MCF 10A (cell line): ENCODE measurements around the gene DIRAS3. TPM values are rescaled to one million over a fixed set of nuclear protein-coding genes. Genes with fewer than 3 reads are reported as not detected.

Source experiments
- BruUV-seq: library from RNA; stranded (reverse); fragments of 400-500 nt; replicated peaks from 2 replicates; lab custom pipeline; 2021; lab: Mats Ljungman, UMichigan
- CTCF ChIA-PET: fragments of 300-600 bp; sonication (Branson Sonifier 250); formaldehyde crosslinking; extraction: SDS; loops from one replicate; lab custom pipeline; 2021; ENCODE audit warnings: antibody characterized with exemption, inconsistent platforms; lab: Yijun Ruan, JAX
- POLR2A ChIA-PET: fragments of 300-600, 350-650 bp; sonication (Branson Sonifier 250); formaldehyde crosslinking; extraction: SDS; loops from one replicate; lab custom pipeline; 2020; ENCODE audit warnings: antibody characterized with exemption, inconsistent platforms; lab: Yijun Ruan, JAX
- DNase-seq: peaks from one replicate; pipeline ENCODE4 v3.0.0-alpha.2; 2018; ENCODE audit not compliant: unreplicated experiment
- H3K27ac Mint-ChIP-seq: one replicate; pipeline ENCODE4 v1.8.0; 2022; ENCODE audit warnings: mild to moderate bottlenecking, low read depth, mixed read lengths; ENCODE audit not compliant: unreplicated experiment
- H3K27me3 Mint-ChIP-seq: one replicate; pipeline ENCODE4 v1.8.0; 2022; ENCODE audit warnings: mixed read lengths; ENCODE audit not compliant: insufficient read depth, unreplicated experiment
- H3K36me3 Mint-ChIP-seq: one replicate; pipeline ENCODE4 v1.8.0; 2022; ENCODE audit warnings: mild to moderate bottlenecking, moderate library complexity, mixed read lengths; ENCODE audit not compliant: insufficient read depth, unreplicated experiment
- H3K4me1 Mint-ChIP-seq: one replicate; pipeline ENCODE4 v1.8.0; 2022; ENCODE audit warnings: mixed read lengths; ENCODE audit not compliant: insufficient read depth, unreplicated experiment
- H3K4me3 Mint-ChIP-seq: one replicate; pipeline ENCODE4 v1.8.0; 2022; ENCODE audit warnings: mild to moderate bottlenecking, moderate library complexity, mixed read lengths; ENCODE audit not compliant: unreplicated experiment
- H3K9me3 Mint-ChIP-seq: one replicate; pipeline ENCODE4 v1.8.0; 2022; ENCODE audit warnings: mixed read lengths; ENCODE audit not compliant: unreplicated experiment
- CTCF ChIP-seq: fragments of 200-600 bp; IDR thresholded peaks from one replicate; pipeline ENCODE4 v1.8.0; 2022; ENCODE audit warnings: antibody characterized with exemption, mild to moderate bottlenecking; ENCODE audit not compliant: unreplicated experiment
- intact Hi-C: fragments of 100-400 bp; cut with micrococcal nuclease; formaldehyde crosslinking; loops from 2 replicates; pipeline ENCODE4 v1.14.1; 2022
- total RNA-seq: library from RNA; stranded (reverse); gene quantifications from 2 replicates; pipeline ENCODE4 v1.2.3, GENCODE V29; 2022

Gene DIRAS3
- total RNA-seq, 1 experiment from 2014 or later: not detected

GRCh38 chr1:68024635-68025338 is 25.6 kb downstream of the DIRAS3 start:
- H3K4me3 Mint-ChIP-seq: no peak overlapping the region
- no TSS peak for BruUV-seq
- no peak for TF ChIP-seq CTCF
- H3K4me1 Mint-ChIP-seq: no peaks in the 10 kb centered on the region
- H3K36me3 Mint-ChIP-seq: no peaks in the 10 kb centered on the region
- H3K27ac Mint-ChIP-seq: no peak overlapping the region
- ChIA-PET CTCF (interaction anchor here (0.6 to 0.7 kb wide), 2 partner anchors 25 to 211 kb away, joined by 3 to 4 read pairs; no protein-coding TSS in a partner anchor), POLR2A (no interaction called here)
- no peaks in the 10 kb centered on the region for H3K9me3 Mint-ChIP-seq
- DNase-seq: no peak
- H3K27me3 Mint-ChIP-seq: no peaks in the 10 kb centered on the region
- intact Hi-C loops: no loop called here

GRCh38 chr1:68016381-68016780 is 34.0 kb downstream of the DIRAS3 start:
- Mint-ChIP-seq H3K36me3 (no peaks in the 10 kb centered on the region), H3K9me3 (no peaks in the 10 kb centered on the region), H3K4me3 (no peak overlapping the region), H3K27me3 (no peaks in the 10 kb centered on the region), H3K4me1 (no peaks in the 10 kb centered on the region), H3K27ac (no peak overlapping the region)
- ChIA-PET POLR2A (no interaction called here), CTCF (interaction anchor here (0.6 kb wide), 2 partner anchors 53 to 245 kb away, joined by 3 read pairs; no protein-coding TSS in a partner anchor)
- intact Hi-C loops: no loop called here
- no peak for DNase-seq
- TF ChIP-seq CTCF: no peak
- BruUV-seq: no TSS peak

GRCh38 chr1:68015971-68016370 is 34.5 kb downstream of the DIRAS3 start:
- DNase-seq: peak; percentile 5
- Mint-ChIP-seq H3K4me1 (no peaks in the 10 kb centered on the region), H3K36me3 (no peaks in the 10 kb centered on the region), H3K27ac (no peak overlapping the region), H3K4me3 (no peak overlapping the region), H3K9me3 (no peaks in the 10 kb centered on the region), H3K27me3 (no peaks in the 10 kb centered on the region)
- intact Hi-C loops: no loop called here
- CTCF ChIA-PET: interaction anchor here (0.6 kb wide), 3 partner anchors 53 to 252 kb away, joined by 3 read pairs; no protein-coding TSS in a partner anchor
- no TSS peak for BruUV-seq
- POLR2A ChIA-PET: no interaction called here
- no peak for TF ChIP-seq CTCF

- ChIA-PET CTCF (interaction anchor here (0.6 kb wide), 1 partner anchor 251 kb away, joined by 3 read pairs; no protein-coding TSS in a partner anchor), POLR2A (interaction anchor here (0.7 kb wide), 1 partner anchor 28 kb away, joined by 3 read pairs; no protein-coding TSS in a partner anchor)
- DNase-seq: no peak
- intact Hi-C loops: no loop called here
- Mint-ChIP-seq H3K27me3 (no peaks in the 10 kb centered on the region), H3K4me3 (no peak overlapping the region), H3K4me1 (no peaks in the 10 kb centered on the region), H3K9me3 (no peaks in the 10 kb centered on the region), H3K27ac (no peak overlapping the region), H3K36me3 (no peaks in the 10 kb centered on the region)
- TF ChIP-seq CTCF: no peak
- BruUV-seq: no TSS peak
These were observed 35.1 kb downstream of the DIRAS3 start for GRCh38 chr1:68015369-68015768.
